GM19395 (cell line): ENCODE measurements around the gene NAE1.
"Not testable (repeated sequence)": the region's sequence is repeated elsewhere in the genome, so short reads cannot be mapped to it uniquely, and the experiment has no call there.

Experiments
- ATAC-seq: cut with Tn5 transposase; IDR thresholded peaks from one replicate; pipeline ENCODE4 v1.9.1; 2021; ENCODE audit warnings: mild to moderate bottlenecking, moderate library complexity; ENCODE audit not compliant: unreplicated experiment

Gene NAE1

GRCh38 chr16:66830422-66831404 is at the start of gene NAE1:
TSS of gene NAE1 (minus strand) at chr16:66830976. CDS start at chr16:66830899, 77 bp downstream.
- ATAC-seq: peak; percentile 92

GRCh38 chr16:66878067-66878466 is 47.3 kb upstream of the NAE1 start:
- ATAC-seq: no peak

DNA sequence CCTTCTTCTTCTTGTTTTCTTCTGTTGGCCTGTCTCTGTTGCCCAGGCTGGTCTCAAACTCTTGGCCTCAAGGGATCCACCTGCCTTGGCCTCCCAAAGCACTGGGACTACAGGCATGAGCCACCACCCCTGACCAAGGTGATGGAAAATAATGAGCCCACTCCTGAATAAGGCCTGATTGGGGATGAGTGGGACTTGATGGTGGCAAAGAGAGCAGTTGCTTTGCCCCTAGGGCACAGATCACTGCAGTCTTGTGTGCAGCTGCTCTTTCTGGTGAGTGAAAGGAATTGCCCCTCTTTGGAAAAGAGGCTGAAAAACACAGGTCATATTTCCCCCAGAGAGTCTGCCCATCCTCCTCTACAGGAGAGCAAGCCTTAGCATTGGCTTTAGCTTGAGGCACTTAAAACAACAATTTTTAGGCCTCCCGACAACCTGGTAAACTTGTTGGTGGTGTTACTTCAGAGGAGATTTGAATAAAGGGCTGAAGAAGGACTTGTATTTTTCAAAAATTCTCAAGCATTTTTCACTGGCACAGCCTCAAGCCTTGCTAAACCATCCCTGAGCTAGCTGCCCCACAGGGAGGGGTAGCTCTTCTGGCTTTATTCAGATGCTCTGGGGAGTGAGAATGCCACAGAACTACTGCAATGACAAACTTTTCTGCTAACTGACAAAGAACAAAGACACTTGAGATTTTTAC is 43.5 kb upstream of the NAE1 start:
- ATAC-seq: no peak

- no peak for ATAC-seq
Observed at GRCh38 chr16:66873685-66874055, 42.9 kb upstream of the NAE1 start.

GRCh38 chr16:66872943-66873684 is 42.3 kb upstream of the NAE1 start:
- peak; percentile 74 for ATAC-seq

DNA sequence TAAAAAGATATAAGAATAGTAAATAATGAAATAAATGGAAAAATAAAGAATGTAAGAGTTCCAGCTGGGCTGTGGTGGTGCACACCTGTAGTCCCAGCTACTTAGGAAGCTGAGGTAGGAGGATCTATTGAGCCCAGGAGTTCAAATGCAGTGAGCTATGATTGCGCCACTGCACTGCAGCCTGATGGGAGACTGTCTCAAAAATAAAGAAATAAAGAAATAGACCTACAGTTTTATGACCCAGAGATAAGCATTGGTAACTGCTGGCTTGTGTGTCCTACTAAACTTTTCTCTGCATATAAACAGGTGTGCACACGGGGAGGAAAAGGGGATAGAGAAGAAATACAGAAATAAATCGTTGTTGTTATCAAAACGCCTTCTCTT is 41.8 kb upstream of the NAE1 start:
- ATAC-seq: no peak

DNA sequence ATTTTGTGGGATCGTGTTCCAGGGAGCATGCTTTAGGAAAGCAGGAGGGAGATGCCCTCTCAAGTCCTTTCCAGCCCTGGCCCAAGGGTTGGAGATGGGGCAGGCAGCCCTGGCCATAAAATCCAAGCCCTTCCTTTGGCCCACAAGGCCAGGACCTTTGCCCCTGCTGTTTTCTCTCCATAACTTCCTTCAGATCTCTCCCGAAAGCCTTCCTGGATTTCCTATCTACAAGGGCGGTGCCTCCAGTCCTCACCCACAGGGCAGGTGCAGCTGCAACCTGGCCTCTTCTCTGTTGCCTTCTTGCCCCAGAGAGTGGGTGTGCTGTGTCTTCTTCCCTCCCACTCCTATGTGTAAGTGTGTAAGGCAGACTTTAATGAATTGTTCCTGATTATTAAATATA is 41.1 kb upstream of the NAE1 start:
- ATAC-seq: no peak

DNA sequence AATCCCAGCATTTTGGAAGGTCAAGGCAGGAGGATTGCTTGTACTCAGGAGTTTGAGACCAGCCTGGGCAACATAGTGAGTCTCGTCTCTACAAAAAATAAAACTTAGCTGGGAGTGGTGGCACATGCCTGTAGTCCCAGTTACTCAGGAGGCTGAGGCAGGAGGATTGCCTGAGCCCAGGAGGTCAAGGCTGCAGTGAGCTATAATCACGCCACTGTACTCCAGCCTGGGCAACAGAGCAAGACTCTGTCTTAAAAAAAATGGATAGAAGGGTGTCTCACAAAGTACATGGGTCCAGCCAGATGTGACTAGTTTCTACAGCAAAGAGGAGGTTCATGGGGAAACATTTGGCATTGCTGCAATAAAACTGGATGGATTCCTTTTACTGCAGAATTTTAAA is 40.6 kb upstream of the NAE1 start:
- ATAC-seq: not testable (repeated sequence)

- no peak for ATAC-seq
Observed at GRCh38 chr16:66869424-66869823, 38.6 kb upstream of the NAE1 start.

DNA sequence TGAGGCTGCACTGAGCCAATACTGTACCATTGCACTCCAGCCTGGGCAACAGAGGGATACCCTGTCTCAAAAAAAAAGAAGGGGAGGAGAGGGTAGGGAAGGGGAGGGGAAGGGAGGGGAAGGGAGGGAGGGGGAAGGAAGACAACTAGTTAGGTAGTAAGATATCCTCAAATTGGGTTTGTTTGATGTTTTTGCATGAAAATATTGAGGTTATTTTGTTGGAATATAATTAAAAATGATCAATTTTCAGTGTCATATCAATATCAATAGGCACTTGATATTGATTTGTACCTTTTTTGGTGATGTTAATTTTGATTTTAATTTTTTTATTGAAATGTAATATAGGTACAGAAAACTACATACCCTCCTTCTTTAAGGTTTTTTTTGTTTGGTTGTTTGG is 32.9 kb upstream of the NAE1 start:
- no peak for ATAC-seq

GRCh38 chr16:66862023-66862520 is 31.3 kb upstream of the NAE1 start:
- ATAC-seq: no peak

GRCh38 chr16:66859397-66860068 is 28.8 kb upstream of the NAE1 start:
- no peak for ATAC-seq

DNA sequence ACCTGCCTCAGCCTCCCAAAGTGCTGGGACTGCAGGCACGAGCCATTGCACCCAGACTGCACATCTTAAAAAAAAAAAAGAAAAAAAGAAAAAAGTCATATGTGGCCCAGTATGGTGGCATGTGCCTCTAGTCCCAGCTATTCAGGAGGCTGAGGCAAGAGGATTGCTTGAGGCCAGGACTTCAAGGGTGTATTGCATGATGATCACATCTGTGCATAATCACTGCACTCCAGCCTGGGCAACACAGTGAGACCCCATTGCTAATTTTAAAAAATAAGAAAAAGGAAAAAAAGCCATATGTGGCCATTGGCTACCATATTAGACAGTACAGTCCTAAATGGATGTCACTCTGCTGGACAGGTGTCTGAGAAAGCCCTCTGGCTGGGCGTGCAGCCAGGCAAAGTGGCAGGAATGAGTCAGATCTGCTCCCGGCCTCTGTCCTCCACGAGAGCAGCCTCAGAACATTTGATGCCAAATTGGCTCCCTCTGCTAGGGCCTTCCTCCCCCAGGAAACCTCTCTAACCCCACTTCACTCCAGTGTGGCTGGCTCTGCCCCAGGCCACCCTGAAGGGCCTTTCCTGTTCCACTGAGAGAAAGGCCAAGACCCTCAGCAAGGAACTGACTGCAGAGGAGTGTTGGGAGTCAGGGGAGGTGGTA is 28.1 kb upstream of the NAE1 start:
- ATAC-seq: no peak

GRCh38 chr16:66857437-66857836 is 26.7 kb upstream of the NAE1 start:
- no peak for ATAC-seq

DNA sequence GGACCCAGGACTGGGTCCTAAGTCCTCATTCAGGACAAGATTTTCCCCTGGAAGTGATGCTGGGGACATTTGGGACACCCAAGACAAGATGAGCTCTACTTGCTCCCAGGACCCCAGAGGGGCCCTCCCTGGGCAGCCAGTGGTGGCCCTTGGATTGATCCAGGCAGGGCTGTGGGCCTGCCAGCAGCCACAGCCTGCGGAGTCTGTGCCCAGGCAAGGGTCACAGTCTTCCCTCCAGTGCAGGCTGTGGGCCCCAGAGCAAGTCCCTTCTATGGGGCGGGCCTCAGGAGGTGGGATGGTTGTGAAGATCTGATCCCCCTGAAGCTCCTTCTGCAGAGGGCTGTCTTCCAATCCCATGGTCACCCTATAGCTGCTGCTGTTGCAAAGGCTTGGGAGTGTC is 26.0 kb upstream of the NAE1 start:
- no peak for ATAC-seq

GRCh38 chr16:66856184-66856730 is 25.5 kb upstream of the NAE1 start:
- ATAC-seq: no peak

- ATAC-seq: no peak
Observed at GRCh38 chr16:66853261-66854139, 22.7 kb upstream of the NAE1 start.

- no peak for ATAC-seq
Observed at GRCh38 chr16:66851166-66851964, 20.6 kb upstream of the NAE1 start.
